B cell (primary cell): Measurements from ENCODE around the gene NOTCH1. TPM values are rescaled to one million over a fixed set of nuclear protein-coding genes. Genes with fewer than 3 reads are reported as not detected.

Experiments used
- ATAC-seq: fragments of 200-7000 bp; cut with Tn5 transposase; one replicate; pipeline ENCODE4 v1.10.0; 2021; ENCODE audit warnings: low read depth, mild to moderate bottlenecking, moderate number of reproducible peaks, moderate library complexity
- CTCF ChIA-PET: fragments of 350-600 bp; sonication (Branson Sonifier 250); formaldehyde crosslinking; loops from one replicate; lab custom pipeline; 2021; ENCODE audit warnings: antibody characterized with exemption, inconsistent platforms; lab: Charles Lee
- POLR2A ChIA-PET: fragments of 350-600 bp; sonication (Branson Sonifier 250); formaldehyde crosslinking; loops from one replicate; lab custom pipeline; 2021; ENCODE audit warnings: antibody characterized with exemption; lab: Charles Lee
- DNase-seq: peaks from one replicate; pipeline ENCODE4 v3.0.0; 2013
- H2AFZ ChIP-seq: 2 replicates; pipeline ENCODE4 v1.6.1; 2012; ENCODE audit warnings: mild to moderate bottlenecking, low read depth, low read length; ENCODE audit not compliant: insufficient read depth, poor library complexity, severe bottlenecking
- H3K27ac ChIP-seq, 2 donors: 1 replicate in 1 of 2; 2 replicates in 1 of 2; pipeline ENCODE4 v1.5.1; 2012 to 2013; ENCODE audit warnings: low read length in 2 of 2, mild to moderate bottlenecking in 2 of 2, moderate library complexity in 1 of 2
- H3K27me3 ChIP-seq, 4 experiments: fragments of 200-600 bp in 1 of 4; sonication (generic) in 1 of 4; replicated peaks in 1 of 4; 1 replicate in 2 of 4; 2 replicates in 2 of 4; pipeline versions ENCODE4 v1.6.1 to v1.7.0; 2013 to 2016; ENCODE audit warnings: low read length in 3 of 4, mild to moderate bottlenecking in 2 of 4, mixed read lengths in 1 of 4, moderate library complexity in 1 of 4; ENCODE audit not compliant: insufficient read depth in 4 of 4, control insufficient read depth in 3 of 4; ENCODE audit errors: control extremely low read depth in 1 of 4
- H3K36me3 ChIP-seq, 2 experiments: replicated peaks in 1 of 2; 1 replicate in 1 of 2; 2 replicates in 1 of 2; pipeline versions ENCODE4 v1.6.1 to v1.7.1; 2013; ENCODE audit warnings: low read length in 1 of 2; ENCODE audit not compliant: insufficient read depth in 2 of 2, control insufficient read depth in 1 of 2; ENCODE audit errors: control extremely low read depth in 1 of 2, extremely low read depth in 1 of 2
- H3K4me1 ChIP-seq, 2 donors: fragments of 200-600 bp in 1 of 2; sonication (generic) in 1 of 2; 1 replicate in 1 of 2; 2 replicates in 1 of 2; pipeline versions ENCODE4 v1.5.1 to v1.6.1; 2013 to 2017; ENCODE audit warnings: low read length in 2 of 2; ENCODE audit not compliant: control insufficient read depth in 2 of 2, insufficient read depth in 2 of 2
- H3K4me2 ChIP-seq: replicated peaks from 2 replicates; pipeline ENCODE3; 2012; ENCODE audit warnings: mild to moderate bottlenecking, low read depth, low read length; ENCODE audit not compliant: poor library complexity, severe bottlenecking
- H3K4me3 ChIP-seq, 5 experiments: fragments of 200-600 bp in 1 of 5; sonication (generic) in 1 of 5; 1 replicate in 3 of 5; 2 replicates in 2 of 5; pipeline versions ENCODE4 v1.5.1 to v1.7.0; 2011 to 2016; ENCODE audit warnings: low read length in 4 of 5, mild to moderate bottlenecking in 4 of 5, low read depth in 2 of 5, control low read depth in 1 of 5, moderate library complexity in 1 of 5; ENCODE audit not compliant: insufficient read depth in 1 of 5; ENCODE audit errors: control extremely low read depth in 1 of 5, extremely low read depth in 1 of 5
- H3K79me2 ChIP-seq: fragments of 200-600 bp; sonication (generic); one replicate; pipeline ENCODE4 v1.6.0; 2016; ENCODE audit warnings: low read length; ENCODE audit not compliant: control insufficient read depth, insufficient read depth
- H3K9ac ChIP-seq: fragments of 200-600 bp; sonication (generic); 2 replicates; pipeline ENCODE4 v1.6.1; 2017; ENCODE audit warnings: mild to moderate bottlenecking, low read length, moderate library complexity
- H3K9me3 ChIP-seq, 3 donors: one replicate each; pipeline versions ENCODE4 v1.6.1 to v1.7.1; 2013; ENCODE audit warnings: low read length in 2 of 3; ENCODE audit not compliant: control insufficient read depth in 2 of 3, insufficient read depth in 1 of 3; ENCODE audit errors: control extremely low read depth in 1 of 3
- H4K20me1 ChIP-seq: 2 replicates; pipeline ENCODE4 v1.6.0; 2012; ENCODE audit warnings: mild to moderate bottlenecking, low read length; ENCODE audit not compliant: insufficient read depth, control insufficient read depth, poor library complexity, severe bottlenecking
- H3K27ac Mint-ChIP-seq: one replicate; pipeline ENCODE4 v1.8.0; 2021; ENCODE audit warnings: mixed read lengths
- H3K27me3 Mint-ChIP-seq: one replicate; pipeline ENCODE4 v1.8.0; 2021; ENCODE audit warnings: mixed read lengths
- H3K4me1 Mint-ChIP-seq: one replicate; pipeline ENCODE4 v1.8.0; 2021; ENCODE audit warnings: mixed read lengths
- H3K4me3 Mint-ChIP-seq: one replicate; pipeline ENCODE4 v1.8.0; 2021; ENCODE audit warnings: mixed read lengths
- H3K9me3 Mint-ChIP-seq: one replicate; pipeline ENCODE4 v1.8.0; 2022; ENCODE audit warnings: mixed read lengths; ENCODE audit not compliant: insufficient read depth
- CTCF ChIP-seq: fragments of 200-600 bp; IDR thresholded peaks from one replicate; pipeline ENCODE4 v1.8.0; 2022; ENCODE audit warnings: antibody characterized with exemption, mild to moderate bottlenecking
- EZH2 ChIP-seq: IDR thresholded peaks from 2 replicates; pipeline ENCODE4 v1.6.1; 2012; ENCODE audit warnings: borderline replicate concordance, low read depth, mild to moderate bottlenecking, moderate library complexity, low read length; ENCODE audit not compliant: insufficient read depth, poor library complexity, severe bottlenecking
- WGBS: methylation state at CpG from one replicate; pipeline ENCODE4 v1.1.5; 2013; ENCODE audit warnings: missing lambda C conversion rate; ENCODE audit not compliant: insufficient coverage; 5-methylcytosine and 5-hydroxymethylcytosine counted together
- intact Hi-C: fragments of 100-400 bp; cut with micrococcal nuclease; formaldehyde crosslinking; loops from one replicate; pipeline ENCODE4 v1.10.0; 2022
- polyA plus RNA-seq: library from polyadenylated mRNA; depleted of rRNA; stranded (reverse); fragments of >200 nt; gene quantifications from 2 replicates; pipeline ENCODE4 v1.2.3, GENCODE V29; 2012
- total RNA-seq, 2 donors: library from RNA; stranded (reverse); fragments of 120-200 nt in 1 of 2; gene quantifications; 1 replicate in 1 of 2; 2 replicates in 1 of 2; pipeline versions ENCODE4 v1.2.3 to v1.2.4, GENCODE V29; 2013 to 2022

Gene NOTCH1
- total and polyA plus RNA-seq, 2 donors (not counting 1 experiment from before 2014, with no cell fraction given), result 16.6 to 38.5 TPM

DNA sequence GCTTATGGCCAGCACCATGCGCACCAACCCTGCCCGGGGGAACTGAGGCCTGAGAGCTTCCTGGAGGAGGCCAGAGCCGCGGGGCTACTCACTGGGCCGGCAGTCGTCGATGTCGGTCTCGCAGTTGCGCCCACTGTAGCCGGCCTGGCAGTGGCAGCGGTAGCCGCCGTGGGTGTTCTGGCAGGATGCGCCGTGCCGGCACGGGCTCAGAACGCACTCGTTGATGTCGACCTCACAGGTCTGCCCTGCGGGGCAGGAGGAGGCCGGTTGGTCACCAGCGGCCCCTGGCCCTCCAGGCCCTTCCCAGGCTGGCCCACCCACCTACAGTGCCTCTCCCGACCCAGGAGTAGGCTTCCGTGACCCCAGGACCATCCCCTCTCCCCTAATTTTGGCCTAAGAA lies 35.3 kb downstream of the NOTCH1 start:
- CTCF ChIA-PET, result no interaction called here
- 93% methylated on average over 26 of the region's 26 CpGs for WGBS
- H3K79me2 ChIP-seq, result no peaks in the 10 kb centered on the region
- H3K4me2 ChIP-seq, result no peak overlapping the region
- H3K4me3 Mint-ChIP-seq, result no peak overlapping the region
- no peak for DNase-seq
- no peaks in the 10 kb centered on the region for H3K9me3 Mint-ChIP-seq
- no peak overlapping the region for H3K27ac Mint-ChIP-seq
- intact Hi-C loops, result no loop called here
- TF ChIP-seq CTCF, result no peak
- no peak for TF ChIP-seq EZH2
- peaks cover 0 to 7% (median 0%) of the 10 kb centered on the region in 3 donors for H3K9me3 ChIP-seq
- no peak overlapping the region for H3K27ac ChIP-seq
- H3K27me3 ChIP-seq, result no peaks in the 10 kb centered on the region
- no peak overlapping the region for H3K9ac ChIP-seq
- H3K36me3 ChIP-seq, result peaks cover 0 to 93% of the 10 kb centered on the region in 2 experiments
- ATAC-seq, result no peak
- no peaks in the 10 kb centered on the region for H4K20me1 ChIP-seq
- no peaks in the 10 kb centered on the region for H3K4me1 ChIP-seq
- no peaks in the 10 kb centered on the region for H3K27me3 Mint-ChIP-seq
- H3K4me3 ChIP-seq, result no peak overlapping the region
- POLR2A ChIA-PET, result interaction anchor here (0.7 kb wide), 1 partner anchor 28 kb away, joined by 3 read pairs; no protein-coding TSS in a partner anchor
- no peak overlapping the region for H2AFZ ChIP-seq
- H3K4me1 Mint-ChIP-seq, result no peaks in the 10 kb centered on the region

DNA sequence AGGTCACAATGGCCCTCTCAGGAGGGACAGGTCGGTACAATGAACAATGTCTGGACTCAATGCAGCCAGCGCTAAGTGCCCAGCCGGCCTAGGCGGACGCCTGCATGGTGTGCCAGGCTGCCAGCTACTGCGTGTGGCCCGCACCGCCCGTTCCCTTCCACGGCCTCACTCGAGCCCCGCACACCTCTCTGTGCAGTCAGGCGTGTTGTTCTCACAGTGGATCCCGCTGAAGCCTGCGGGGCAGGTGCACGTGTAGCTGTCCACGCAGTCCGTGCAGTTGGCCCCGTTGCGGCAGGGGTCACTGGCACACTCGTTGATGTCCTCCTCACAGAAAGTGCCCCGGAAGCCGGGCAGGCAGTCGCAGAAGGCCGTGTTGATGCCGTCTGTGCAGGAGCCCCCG lies 36.3 kb downstream of the NOTCH1 start:
- no peaks in the 10 kb centered on the region for H3K9me3 Mint-ChIP-seq
- Histone ChIP-seq H3K27ac (no peak overlapping the region), H3K36me3 (peaks cover 0 to 92% of the 10 kb centered on the region in 2 experiments), H3K4me1 (no peaks in the 10 kb centered on the region), H3K9me3 (peaks cover 0 to 7% (median 0%) of the 10 kb centered on the region in 3 donors), H4K20me1 (no peaks in the 10 kb centered on the region), H3K9ac (no peak overlapping the region), H3K4me3 (no peak overlapping the region), H3K27me3 (no peaks in the 10 kb centered on the region), H2AFZ (no peak overlapping the region), H3K4me2 (no peak overlapping the region), H3K79me2 (no peaks in the 10 kb centered on the region)
- ChIA-PET POLR2A (no interaction called here), CTCF (no interaction called here)
- no peaks in the 10 kb centered on the region for H3K27me3 Mint-ChIP-seq
- ATAC-seq (no peak), DNase-seq (no peak)
- TF ChIP-seq CTCF (no peak), EZH2 (no peak)
- intact Hi-C loops, result no loop called here
- 96% methylated on average over 27 of the region's 27 CpGs for WGBS
- H3K4me1 Mint-ChIP-seq, result no peaks in the 10 kb centered on the region
- H3K27ac Mint-ChIP-seq, result no peak overlapping the region
- no peak overlapping the region for H3K4me3 Mint-ChIP-seq
